ENCODE data around the gene ARMC3.

DNA sequence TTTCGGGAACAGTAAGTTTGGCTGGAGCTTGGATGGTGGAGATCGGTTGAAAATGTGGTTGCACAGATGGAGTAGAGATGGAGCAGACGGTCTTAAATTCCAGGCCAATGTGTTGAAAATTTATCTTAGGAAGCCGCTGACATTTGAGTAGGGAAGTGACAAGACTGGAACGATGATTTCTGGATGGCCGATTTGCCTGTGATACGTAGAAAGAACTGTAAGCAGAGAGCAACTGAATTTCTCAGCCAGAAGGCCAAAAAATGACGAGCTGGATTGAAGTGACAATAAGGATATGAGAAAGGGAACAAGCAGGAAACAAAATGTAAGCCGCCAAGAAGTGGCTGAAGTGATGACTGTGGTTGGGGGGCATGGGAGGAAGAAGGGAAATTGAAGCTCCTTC lies 687 bp upstream of the ARMC3 start:
- TF ChIP-seq, protein P1, sequence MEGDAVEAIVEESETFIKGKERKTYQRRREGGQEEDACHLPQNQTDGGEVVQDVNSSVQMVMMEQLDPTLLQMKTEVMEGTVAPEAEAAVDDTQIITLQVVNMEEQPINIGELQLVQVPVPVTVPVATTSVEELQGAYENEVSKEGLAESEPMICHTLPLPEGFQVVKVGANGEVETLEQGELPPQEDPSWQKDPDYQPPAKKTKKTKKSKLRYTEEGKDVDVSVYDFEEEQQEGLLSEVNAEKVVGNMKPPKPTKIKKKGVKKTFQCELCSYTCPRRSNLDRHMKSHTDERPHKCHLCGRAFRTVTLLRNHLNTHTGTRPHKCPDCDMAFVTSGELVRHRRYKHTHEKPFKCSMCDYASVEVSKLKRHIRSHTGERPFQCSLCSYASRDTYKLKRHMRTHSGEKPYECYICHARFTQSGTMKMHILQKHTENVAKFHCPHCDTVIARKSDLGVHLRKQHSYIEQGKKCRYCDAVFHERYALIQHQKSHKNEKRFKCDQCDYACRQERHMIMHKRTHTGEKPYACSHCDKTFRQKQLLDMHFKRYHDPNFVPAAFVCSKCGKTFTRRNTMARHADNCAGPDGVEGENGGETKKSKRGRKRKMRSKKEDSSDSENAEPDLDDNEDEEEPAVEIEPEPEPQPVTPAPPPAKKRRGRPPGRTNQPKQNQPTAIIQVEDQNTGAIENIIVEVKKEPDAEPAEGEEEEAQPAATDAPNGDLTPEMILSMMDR (IDR thresholded peaks at IDR 0.05) = no peak
- TF ChIP-seq POLR2A (IDR thresholded peaks at IDR 0.05) = no peak

Data from ovary (tissue), 3 donors.